Hematopoietic multipotent progenitor cell (in vitro differentiated cells): ENCODE measurements around the gene NHSL1. TPM values are rescaled to one million over a fixed set of nuclear protein-coding genes. Genes with fewer than 3 reads are reported as not detected.

Experiments used
- DNase-seq, 3 donors: peaks; one replicate each; pipeline ENCODE4 v3.0.0-alpha.2; 2011 to 2015; ENCODE audit warnings: low read depth in 2 of 3, low spot score in 2 of 3
- total RNA-seq: library from RNA; depleted of rRNA; stranded (reverse); fragments of >200 nt; gene quantifications from one replicate; pipeline ENCODE4 v1.2.3, GENCODE V29; 2012

Gene NHSL1
- total RNA-seq, result 1.6 TPM

- DNase-seq, result peak in 1 of 3 donors; percentile 51
Observed at GRCh38 chr6:138499303-138500018, at the start of gene NHSL1. NHSL1 (minus strand) TSS chr6:138499494; CDS start chr6:138499290, 204 bp downstream.

GRCh38 chr6:138546733-138547185, 47.5 kb upstream of the NHSL1 start:
- peak in 2 of 3 donors; percentile 44 to 62 for DNase-seq

GRCh38 chr6:138545621-138545980, 46.3 kb upstream of the NHSL1 start:
- DNase-seq, result no peak

- DNase-seq, result no peak
Observed at GRCh38 chr6:138544501-138544900, 45.2 kb upstream of the NHSL1 start.

GRCh38 chr6:138543657-138544056, 44.4 kb upstream of the NHSL1 start:
- DNase-seq, result no peak

- DNase-seq, result no peak
Observed at GRCh38 chr6:138541823-138542481, 42.7 kb upstream of the NHSL1 start.

GRCh38 chr6:138540468-138540867, 41.2 kb upstream of the NHSL1 start:
- DNase-seq, result no peak

- no peak for DNase-seq
Observed at GRCh38 chr6:138539876-138540275, 40.6 kb upstream of the NHSL1 start.

GRCh38 chr6:138538390-138539031, 39.2 kb upstream of the NHSL1 start:
- no peak for DNase-seq

- DNase-seq, result no peak
Observed at GRCh38 chr6:138537106-138537505, 37.8 kb upstream of the NHSL1 start.

GRCh38 chr6:138535728-138536455, 36.6 kb upstream of the NHSL1 start:
- DNase-seq, result no peak

- DNase-seq, result no peak
Observed at GRCh38 chr6:138533667-138534066, 34.4 kb upstream of the NHSL1 start.

GRCh38 chr6:138531387-138531786, 32.1 kb upstream of the NHSL1 start:
- no peak for DNase-seq

- DNase-seq, result no peak
Observed at GRCh38 chr6:138529478-138529877, 30.2 kb upstream of the NHSL1 start.

- DNase-seq, result no peak
Observed at GRCh38 chr6:138528956-138529355, 29.7 kb upstream of the NHSL1 start.

GRCh38 chr6:138528137-138528536, 28.8 kb upstream of the NHSL1 start:
- no peak for DNase-seq

- DNase-seq, result no peak
Observed at GRCh38 chr6:138527411-138528088, 28.3 kb upstream of the NHSL1 start.

GRCh38 chr6:138526822-138527235, 27.5 kb upstream of the NHSL1 start:
- no peak for DNase-seq

GRCh38 chr6:138525355-138525754, 26.1 kb upstream of the NHSL1 start:
- DNase-seq, result no peak

- no peak for DNase-seq
Observed at GRCh38 chr6:138524526-138524925, 25.2 kb upstream of the NHSL1 start.
